HG03097 (cell line): ENCODE measurements around the gene NFIA.

Experiments
- ATAC-seq: cut with Tn5 transposase; IDR thresholded peaks from one replicate; pipeline ENCODE4 v1.9.1; 2021; ENCODE audit not compliant: unreplicated experiment, low FRiP score

Gene NFIA

GRCh38 chr1:61174060-61174795 lies 91.9 kb downstream of the NFIA start:
- ATAC-seq, result no peak

- ATAC-seq, result no peak
These were observed 93.6 kb downstream of the NFIA start for GRCh38 chr1:61175976-61176375.

GRCh38 chr1:61181067-61182038 lies 99.0 kb downstream of the NFIA start:
- no peak for ATAC-seq

GRCh38 chr1:61182049-61182448 lies 99.7 kb downstream of the NFIA start:
- ATAC-seq, result no peak

GRCh38 chr1:61182480-61182879 lies 100.1 kb downstream of the NFIA start:
- no peak for ATAC-seq

- no peak for ATAC-seq
These were observed 101.2 kb downstream of the NFIA start for GRCh38 chr1:61183471-61184039.

- ATAC-seq, result no peak
These were observed 101.8 kb downstream of the NFIA start for GRCh38 chr1:61184040-61184713.

- no peak for ATAC-seq
These were observed 102.3 kb downstream of the NFIA start for GRCh38 chr1:61184714-61185106.

- no peak for ATAC-seq
These were observed 104.4 kb downstream of the NFIA start for GRCh38 chr1:61186753-61187152.

- no peak for ATAC-seq
These were observed 105.2 kb downstream of the NFIA start for GRCh38 chr1:61187352-61188086.

- no peak for ATAC-seq
These were observed 107.8 kb downstream of the NFIA start for GRCh38 chr1:61190153-61190552.

- ATAC-seq, result no peak
These were observed 108.5 kb downstream of the NFIA start for GRCh38 chr1:61190618-61191432.

GRCh38 chr1:61191433-61191720 lies 109.0 kb downstream of the NFIA start:
- no peak for ATAC-seq

- ATAC-seq, result no peak
These were observed 110.4 kb downstream of the NFIA start for GRCh38 chr1:61192663-61193330.

GRCh38 chr1:61193808-61194207 lies 111.4 kb downstream of the NFIA start:
- ATAC-seq, result no peak

- ATAC-seq, result no peak
These were observed 116.2 kb downstream of the NFIA start for GRCh38 chr1:61198554-61198953.

GRCh38 chr1:61201035-61201434 lies 118.7 kb downstream of the NFIA start:
- ATAC-seq, result no peak

- ATAC-seq, result no peak
These were observed 120.7 kb downstream of the NFIA start for GRCh38 chr1:61202854-61203598.
